Measurements from ENCODE around the gene HSPG2. TPM values are rescaled to one million over a fixed set of nuclear protein-coding genes. Genes with fewer than 3 reads are reported as not detected.
A peak's percentile ranks its signal among the peaks of the same experiment; 100 is the strongest.

Gene HSPG2
- total and polyA plus RNA-seq, 2 of the 8 experiments (the other 6 are each of a cell fraction or from before 2014, with no cell fraction given) = 17.8 to 111 TPM

DNA sequence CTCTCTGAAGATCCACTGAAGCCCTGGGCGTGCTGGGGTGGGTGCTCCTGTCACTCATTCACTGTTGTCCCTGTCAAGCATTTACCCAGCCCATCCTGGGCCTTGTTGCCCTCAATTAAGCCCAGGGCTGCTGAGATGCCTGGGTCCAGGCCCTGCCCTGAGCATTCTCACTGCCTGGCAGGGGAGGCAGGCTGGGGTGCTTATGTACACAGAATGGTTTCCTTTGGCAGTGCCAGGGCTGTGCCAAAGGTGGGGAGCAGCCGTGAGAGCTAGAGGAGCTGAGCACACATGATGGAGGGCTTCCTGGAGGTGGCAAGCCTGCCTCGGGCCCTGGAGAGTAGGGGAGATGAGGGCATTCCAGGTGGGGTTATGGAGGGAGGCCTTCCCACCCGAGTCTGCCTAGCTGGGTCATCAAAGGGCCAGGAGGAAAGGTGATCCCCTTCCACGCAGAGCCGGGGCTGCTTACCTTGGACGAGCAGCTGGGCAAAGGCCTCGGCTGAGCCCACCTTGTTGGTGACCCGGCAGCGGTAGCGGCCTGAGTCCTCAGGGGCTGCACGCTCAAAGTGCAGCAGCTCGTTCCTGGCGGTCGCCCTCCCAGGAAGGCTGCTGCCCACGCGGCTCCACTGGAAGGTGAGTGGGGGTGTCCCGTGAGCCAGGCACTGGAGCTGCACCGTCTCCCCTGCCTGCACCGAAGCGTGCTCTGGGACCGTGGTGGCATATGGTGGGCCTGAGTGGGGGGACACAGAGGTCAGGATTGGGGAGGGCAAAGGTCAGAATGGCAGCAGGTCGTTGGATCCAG, 98.6 kb downstream of the HSPG2 start:
- no peaks in the 10 kb centered on the region; the same call in 1 of the 2 replicates for H3K23me2 ChIP-seq (ENCODE audit: low read depth, low read length)
- H2BK12ac ChIP-seq (ENCODE audit: low read depth, low read length) = no peak overlapping the region
- H2BK15ac ChIP-seq (ENCODE audit: low read length) = no peak overlapping the region
- no peak overlapping the region for H3K4ac ChIP-seq (replicated peaks; ENCODE audit: insufficient read length, low read depth, low read length)
- CTCF ChIA-PET (ENCODE audit: partially characterized antibody) = interaction anchor here (0.5 kb wide), 1 partner anchor 139 kb away, joined by 3 read pairs; the partner anchor contains the start of gene CELA3B
- H3K18ac ChIP-seq (ENCODE audit: extremely low read depth, low read length) = no peak overlapping the region
- H4K5ac ChIP-seq (ENCODE audit: insufficient read length, low read depth, low read length) = no peak overlapping the region
- no peak overlapping the region for H3K14ac ChIP-seq (ENCODE audit: insufficient read length)
- H2BK5ac ChIP-seq (ENCODE audit: low read depth, low read length) = no peak overlapping the region
- H2BK20ac ChIP-seq (ENCODE audit: low read length) = no peak overlapping the region
- H4K8ac ChIP-seq (ENCODE audit: extremely low read depth, insufficient read depth, low read length) = 0 out of 2 replicates have a peak overlapping the region, but pooled peaks have one; percentile 22
- no peak overlapping the region for H2AFZ ChIP-seq (ENCODE audit: low read length)
- peaks cover 21 to 61% (median 58%) of the 10 kb centered on the region in 4 experiments; a peak in 7 of 8 replicates for H3K36me3 ChIP-seq (ENCODE audit: control insufficient read depth in 2 of 4, insufficient read depth in 4 of 4, low read length in 3 of 4)
- H3K4me1 ChIP-seq (replicated peaks in 1 of 4; ENCODE audit: control insufficient read depth in 3 of 4, insufficient read depth in 4 of 4, low read length in 3 of 4) = no peaks in the 10 kb centered on the region
- no peak overlapping the region for H2AK5ac ChIP-seq (ENCODE audit: low read depth, low read length)
- no peak overlapping the region for H3K4me3 ChIP-seq (ENCODE audit: extremely low read depth in 1 of 4, insufficient read depth in 2 of 4, low read depth in 3 of 4, low read length in 4 of 4)
- no peak overlapping the region for H3K4me2 ChIP-seq (ENCODE audit: insufficient read depth in 1 of 2, low read depth in 2 of 2, low read length in 2 of 2)
- H3K23ac ChIP-seq (ENCODE audit: insufficient read length) = no peak overlapping the region
- no peaks in the 10 kb centered on the region for H3K27me3 ChIP-seq (replicated peaks in 1 of 4; ENCODE audit: control insufficient read depth in 3 of 4, extremely low read depth in 1 of 4, insufficient read depth in 3 of 4, low read length in 3 of 4)
- H3K56ac ChIP-seq (replicated peaks; ENCODE audit: insufficient read length, low read depth, low read length) = no peak overlapping the region
- POLR2A ChIA-PET (ENCODE audit: partially characterized antibody) = interaction anchor here (0.7 kb wide), 1 partner anchor 13 kb away, joined by 3 read pairs; no protein-coding TSS in a partner anchor
- no peak overlapping the region for H3K27ac ChIP-seq (ENCODE audit: low read depth, low read length)
- peaks cover 7 to 8% of the 10 kb centered on the region in 2 experiments; a peak in 3 of 4 replicates for H3K9me3 ChIP-seq (ENCODE audit: insufficient read depth in 2 of 2, low read depth in 1 of 2, low read length in 1 of 2)
- H3K79me1 ChIP-seq (ENCODE audit: low read depth, low read length) = no peaks in the 10 kb centered on the region
- no peaks in the 10 kb centered on the region for H3K79me2 ChIP-seq (ENCODE audit: control insufficient read depth in 1 of 2, insufficient read depth in 2 of 2, low read length in 2 of 2)
- DNase-seq (ENCODE audit: low read depth in 1 of 2, low spot score in 2 of 2) (no peak), FAIRE-seq (no peak)
- H4K91ac ChIP-seq (replicated peaks; ENCODE audit: insufficient read length, low read length) = no peak overlapping the region
- H4K20me1 ChIP-seq (replicated peaks in 1 of 2; ENCODE audit: control insufficient read depth in 1 of 2, insufficient read depth in 2 of 2, low read length in 2 of 2) = peaks cover 0 to 8% of the 10 kb centered on the region in 2 experiments
- WGBS, 2 experiments (ENCODE audit: extremely low coverage in 1 of 2, insufficient coverage in 1 of 2, insufficient read length in 1 of 2, insufficient replicate concordance in 2 of 2, low coverage in 1 of 2, low lambda C conversion rate in 2 of 2, missing lambda C conversion rate in 1 of 2) = 95% methylated on average over 23 of the region's 23 CpGs; no CpG with 5 or more reads in 1 of the 2 experiments
- no peak overlapping the region for H3K9ac ChIP-seq (replicated peaks in 1 of 4; ENCODE audit: extremely low read depth in 1 of 4, low read depth in 3 of 4, low read length in 3 of 4)
- no peak overlapping the region for H2BK120ac ChIP-seq (replicated peaks; ENCODE audit: low read depth, low read length)
- TF ChIP-seq SP2 (IDR thresholded peaks at IDR 0.05; ENCODE audit: low read length) (no peak), BRCA1 (IDR thresholded peaks at IDR 0.05; ENCODE audit: low read depth, low read length) (no peak), FOSL1 (IDR thresholded peaks at IDR 0.05; ENCODE audit: insufficient read depth, low read depth, low read length) (no peak), RFX5 (IDR thresholded peaks at IDR 0.05; ENCODE audit: borderline replicate concordance, low read depth, low read length) (no peak), KDM5A (IDR thresholded peaks at IDR 0.05; ENCODE audit: low read length) (no peak), CEBPB (IDR thresholded peaks at IDR 0.05; ENCODE audit: low read depth, low read length) (no peak), NANOG (IDR thresholded peaks at IDR 0.05; ENCODE audit: insufficient read depth, low read depth, low read length, poor library complexity, severe bottlenecking) (no peak), TBP (IDR thresholded peaks at IDR 0.05; ENCODE audit: low read depth, low read length) (no peak), JUN (IDR thresholded peaks at IDR 0.05; ENCODE audit: low read depth, low read length) (no peak)
- TF ChIP-seq, protein P1, sequence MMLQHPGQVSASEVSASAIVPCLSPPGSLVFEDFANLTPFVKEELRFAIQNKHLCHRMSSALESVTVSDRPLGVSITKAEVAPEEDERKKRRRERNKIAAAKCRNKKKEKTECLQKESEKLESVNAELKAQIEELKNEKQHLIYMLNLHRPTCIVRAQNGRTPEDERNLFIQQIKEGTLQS (IDR thresholded peaks at IDR 0.05; ENCODE audit: insufficient read depth, low read depth, low read length) = no peak
- TF ChIP-seq, protein P2, sequence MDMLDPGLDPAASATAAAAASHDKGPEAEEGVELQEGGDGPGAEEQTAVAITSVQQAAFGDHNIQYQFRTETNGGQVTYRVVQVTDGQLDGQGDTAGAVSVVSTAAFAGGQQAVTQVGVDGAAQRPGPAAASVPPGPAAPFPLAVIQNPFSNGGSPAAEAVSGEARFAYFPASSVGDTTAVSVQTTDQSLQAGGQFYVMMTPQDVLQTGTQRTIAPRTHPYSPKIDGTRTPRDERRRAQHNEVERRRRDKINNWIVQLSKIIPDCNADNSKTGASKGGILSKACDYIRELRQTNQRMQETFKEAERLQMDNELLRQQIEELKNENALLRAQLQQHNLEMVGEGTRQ (IDR thresholded peaks at IDR 0.05; ENCODE audit: low read length) = no peak
